GM19463 (cell line): ENCODE data around the gene NPAS3.

Source experiments
- ATAC-seq: cut with Tn5 transposase; IDR thresholded peaks from one replicate; pipeline ENCODE4 v1.9.1; 2021; ENCODE audit warnings: mild to moderate bottlenecking, moderate library complexity; ENCODE audit not compliant: unreplicated experiment

The NPAS3 gene

GRCh38 chr14:33369041-33369440, 430.4 kb downstream of the NPAS3 start:
- ATAC-seq: no peak

- ATAC-seq: peak; percentile 96
Measured at GRCh38 chr14:33369972-33370371, 431.3 kb downstream of the NPAS3 start.

GRCh38 chr14:33370426-33370825, 431.7 kb downstream of the NPAS3 start:
- ATAC-seq: peak; percentile 11

- no peak for ATAC-seq
Measured at GRCh38 chr14:33375196-33375595, 436.5 kb downstream of the NPAS3 start.

- no peak for ATAC-seq
Measured at GRCh38 chr14:33375786-33376185, 437.1 kb downstream of the NPAS3 start.

- no peak for ATAC-seq
Measured at GRCh38 chr14:33376510-33376909, 437.8 kb downstream of the NPAS3 start.

- peak; percentile 94 for ATAC-seq
Measured at GRCh38 chr14:33377596-33378390, 439.1 kb downstream of the NPAS3 start.

GRCh38 chr14:33381717-33382116, 443.0 kb downstream of the NPAS3 start:
- no peak for ATAC-seq

GRCh38 chr14:33386140-33386539, 447.5 kb downstream of the NPAS3 start:
- no peak for ATAC-seq

GRCh38 chr14:33386781-33387180, 448.1 kb downstream of the NPAS3 start:
- no peak for ATAC-seq

- no peak for ATAC-seq
Measured at GRCh38 chr14:33390335-33390734, 451.7 kb downstream of the NPAS3 start.

GRCh38 chr14:33393231-33393894, 454.7 kb downstream of the NPAS3 start:
- ATAC-seq: no peak

- ATAC-seq: no peak
Measured at GRCh38 chr14:33393895-33394368, 455.3 kb downstream of the NPAS3 start.

- ATAC-seq: no peak
Measured at GRCh38 chr14:33401311-33401710, 462.6 kb downstream of the NPAS3 start.

GRCh38 chr14:33402604-33403003, 463.9 kb downstream of the NPAS3 start:
- no peak for ATAC-seq

- ATAC-seq: no peak
Measured at GRCh38 chr14:33404054-33404453, 465.4 kb downstream of the NPAS3 start.

- no peak for ATAC-seq
Measured at GRCh38 chr14:33404964-33405574, 466.4 kb downstream of the NPAS3 start.

- ATAC-seq: no peak
Measured at GRCh38 chr14:33406766-33407165, 468.1 kb downstream of the NPAS3 start.

GRCh38 chr14:33408291-33408690, 469.6 kb downstream of the NPAS3 start:
- no peak for ATAC-seq

- no peak for ATAC-seq
Measured at GRCh38 chr14:33412450-33412849, 473.8 kb downstream of the NPAS3 start.

GRCh38 chr14:33413381-33413780, 474.7 kb downstream of the NPAS3 start:
- ATAC-seq: no peak

- ATAC-seq: no peak
Measured at GRCh38 chr14:33414041-33414440, 475.4 kb downstream of the NPAS3 start.
